HFFc6 (cell line): ENCODE results near the gene CCDC74A. TPM values are rescaled to one million over a fixed set of nuclear protein-coding genes. Genes with fewer than 3 reads are reported as not detected.
"Not testable (repeated sequence)": the region's sequence is repeated elsewhere in the genome, so short reads cannot be mapped to it uniquely, and the experiment has no call there.

Experiments used
- DNase-seq: peaks from one replicate; pipeline ENCODE4 v3.0.0-alpha.2; 2018
- H3K27ac Mint-ChIP-seq: 2 replicates; pipeline ENCODE4 v1.8.0; 2020; ENCODE audit warnings: mild to moderate bottlenecking, mixed read lengths
- H3K27me3 Mint-ChIP-seq: 2 replicates; pipeline ENCODE4 v1.8.0; 2021; ENCODE audit warnings: mild to moderate bottlenecking, moderate library complexity, mixed read lengths; ENCODE audit not compliant: insufficient read depth
- H3K36me3 Mint-ChIP-seq: 2 replicates; pipeline ENCODE4 v1.8.0; 2021; ENCODE audit warnings: low read depth, mixed read lengths
- H3K4me1 Mint-ChIP-seq: 2 replicates; pipeline ENCODE4 v1.8.0; 2020; ENCODE audit warnings: low read depth, mixed read lengths
- H3K4me3 Mint-ChIP-seq: 2 replicates; pipeline ENCODE4 v1.8.0; 2020; ENCODE audit warnings: mild to moderate bottlenecking, moderate library complexity, mixed read lengths
- H3K9me3 Mint-ChIP-seq: 2 replicates; pipeline ENCODE4 v1.8.0; 2020; ENCODE audit warnings: mild to moderate bottlenecking, mixed read lengths
- total RNA-seq, 6 experiments: library from RNA; stranded (reverse); fragmentation: NEBNext Ultra II Directional; extraction: Animal tissue kit (Norgen Biotek cat#: 25700); gene quantifications; 2 replicates in 1 of 6; 3 replicates in 5 of 6; pipeline ENCODE4 v1.2.3, GENCODE V29; 2021
- TF ChIP-seq, protein P1 (sequence below): fragments of 200-600 bp; sonication (generic); IDR thresholded peaks from 2 replicates; pipeline ENCODE4 v1.5.0; 2021; ENCODE audit warnings: antibody characterized with exemption, mild to moderate bottlenecking

CCDC74A gene
- total RNA-seq, 6 experiments from 2014 or later, result 5.6 to 8.2 (median 7.3) TPM

DNA sequence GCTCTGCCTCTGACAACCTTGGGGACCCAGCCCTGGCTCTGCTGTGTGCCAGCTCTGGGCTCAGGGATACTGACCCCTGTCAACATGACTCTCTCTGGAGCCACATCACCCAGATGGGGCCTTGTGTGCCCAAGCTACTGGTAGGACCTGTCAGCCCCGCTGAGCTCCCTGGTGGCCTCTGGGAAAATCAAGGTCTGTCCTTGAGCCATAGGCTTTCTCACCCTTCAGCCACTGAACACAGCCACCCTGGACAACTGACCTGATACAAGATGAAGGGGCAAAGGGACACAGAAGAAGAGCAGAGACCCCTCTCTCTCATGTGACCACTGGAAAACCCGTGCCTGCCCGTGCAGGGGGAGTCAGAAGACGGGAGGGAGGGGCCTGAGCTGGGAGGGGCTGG lies 7.8 kb downstream of the CCDC74A start:
- Mint-ChIP-seq H3K9me3 (no peaks in the 10 kb centered on the region), H3K4me3 (no peak overlapping the region), H3K27me3 (no peaks in the 10 kb centered on the region; the same call in none of the 2 replicates), H3K36me3 (no peaks in the 10 kb centered on the region), H3K4me1 (no peaks in the 10 kb centered on the region), H3K27ac (no peak overlapping the region)
- DNase-seq, result no peak
- TF ChIP-seq, protein P1, sequence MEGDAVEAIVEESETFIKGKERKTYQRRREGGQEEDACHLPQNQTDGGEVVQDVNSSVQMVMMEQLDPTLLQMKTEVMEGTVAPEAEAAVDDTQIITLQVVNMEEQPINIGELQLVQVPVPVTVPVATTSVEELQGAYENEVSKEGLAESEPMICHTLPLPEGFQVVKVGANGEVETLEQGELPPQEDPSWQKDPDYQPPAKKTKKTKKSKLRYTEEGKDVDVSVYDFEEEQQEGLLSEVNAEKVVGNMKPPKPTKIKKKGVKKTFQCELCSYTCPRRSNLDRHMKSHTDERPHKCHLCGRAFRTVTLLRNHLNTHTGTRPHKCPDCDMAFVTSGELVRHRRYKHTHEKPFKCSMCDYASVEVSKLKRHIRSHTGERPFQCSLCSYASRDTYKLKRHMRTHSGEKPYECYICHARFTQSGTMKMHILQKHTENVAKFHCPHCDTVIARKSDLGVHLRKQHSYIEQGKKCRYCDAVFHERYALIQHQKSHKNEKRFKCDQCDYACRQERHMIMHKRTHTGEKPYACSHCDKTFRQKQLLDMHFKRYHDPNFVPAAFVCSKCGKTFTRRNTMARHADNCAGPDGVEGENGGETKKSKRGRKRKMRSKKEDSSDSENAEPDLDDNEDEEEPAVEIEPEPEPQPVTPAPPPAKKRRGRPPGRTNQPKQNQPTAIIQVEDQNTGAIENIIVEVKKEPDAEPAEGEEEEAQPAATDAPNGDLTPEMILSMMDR, result no peak

DNA sequence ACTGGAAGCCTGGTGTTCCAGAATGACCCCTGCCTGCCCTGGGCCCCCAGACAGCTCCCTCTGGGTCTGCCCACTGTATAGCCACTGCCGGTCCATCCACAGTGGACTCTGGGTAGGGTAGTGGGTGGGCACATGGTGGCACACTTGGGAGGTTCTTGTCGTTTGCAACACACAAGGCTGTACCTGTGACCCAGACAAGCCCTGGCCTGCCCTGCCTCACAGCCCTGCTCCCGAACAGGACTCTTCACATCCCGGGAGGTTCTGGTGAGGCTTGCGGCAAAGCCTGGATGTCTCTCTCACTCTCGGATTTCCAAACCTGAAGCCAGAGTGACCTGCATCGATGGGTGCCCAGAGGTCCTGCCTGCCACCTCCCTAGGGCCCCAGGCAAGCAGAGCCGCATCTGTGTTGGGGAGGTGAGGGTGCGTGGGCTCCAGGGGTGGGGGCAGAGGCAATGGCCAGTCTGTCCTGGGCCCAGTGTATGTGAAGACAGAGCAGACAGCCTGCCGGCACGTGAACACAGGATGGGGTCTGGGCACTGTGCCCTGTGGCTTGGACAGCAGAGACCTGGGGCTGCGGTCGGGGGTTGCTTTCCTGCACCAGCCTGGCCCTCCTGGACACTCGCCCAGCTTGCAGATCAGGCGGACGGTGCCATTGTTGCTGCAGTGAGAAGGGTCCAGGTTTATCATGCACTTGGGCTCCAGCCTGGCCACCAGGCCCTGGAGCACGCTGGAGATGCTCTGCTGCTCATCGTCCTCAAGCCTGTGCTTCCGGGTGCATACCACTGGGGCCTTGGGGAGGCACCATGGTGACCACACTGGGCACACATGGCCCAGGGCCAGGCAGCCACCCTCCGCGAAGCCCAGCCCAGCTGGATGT lies 8.5 kb downstream of the CCDC74A start:
- H3K27me3 Mint-ChIP-seq, H3K4me1 Mint-ChIP-seq, H3K9me3 Mint-ChIP-seq, DNase-seq, H3K27ac Mint-ChIP-seq, H3K36me3 Mint-ChIP-seq, H3K4me3 Mint-ChIP-seq: not testable (repeated sequence)

DNA sequence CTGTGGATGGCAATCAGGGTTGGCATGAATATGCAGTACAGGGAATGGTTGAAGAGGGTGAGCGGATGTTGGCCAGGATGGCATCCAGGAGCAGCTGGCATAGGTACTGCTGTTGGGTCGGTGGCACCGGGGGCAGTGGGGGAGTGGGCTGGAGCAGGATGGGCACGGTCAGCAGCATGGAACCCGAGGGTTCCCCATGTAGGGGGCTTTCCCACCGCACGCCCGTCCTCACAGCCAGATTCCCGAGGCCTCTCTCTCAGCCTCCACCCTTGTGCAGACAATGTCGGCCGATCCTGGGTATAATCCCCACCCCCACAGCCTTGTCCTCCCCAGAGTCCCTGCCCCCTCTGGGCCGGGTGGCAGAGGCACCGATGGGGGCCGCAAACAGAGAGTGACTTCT lies 9.2 kb downstream of the CCDC74A start:
- not testable (repeated sequence) for H3K4me1 Mint-ChIP-seq, H3K4me3 Mint-ChIP-seq, DNase-seq, H3K27ac Mint-ChIP-seq, H3K36me3 Mint-ChIP-seq, H3K9me3 Mint-ChIP-seq, H3K27me3 Mint-ChIP-seq

DNA sequence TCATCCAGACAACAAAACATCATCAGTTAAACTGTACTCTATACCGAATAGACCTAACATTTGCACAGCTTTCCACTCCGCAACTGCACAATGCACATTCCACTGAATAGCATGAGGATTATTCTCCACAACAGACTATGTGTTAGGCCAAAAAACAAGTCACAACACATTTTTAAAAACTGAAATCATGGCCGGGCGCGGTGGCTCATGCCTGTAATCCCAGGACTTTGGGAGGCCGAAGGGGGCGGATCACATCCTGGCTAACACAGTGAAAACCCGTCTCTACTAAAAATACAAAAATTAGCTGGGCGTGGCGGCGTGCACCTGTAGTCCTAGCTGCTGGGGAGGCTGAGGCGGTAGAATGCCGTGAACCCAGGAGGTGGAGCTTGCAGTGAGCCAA lies 11.2 kb downstream of the CCDC74A start:
- H3K27ac Mint-ChIP-seq, H3K36me3 Mint-ChIP-seq: not testable (repeated sequence)

DNA sequence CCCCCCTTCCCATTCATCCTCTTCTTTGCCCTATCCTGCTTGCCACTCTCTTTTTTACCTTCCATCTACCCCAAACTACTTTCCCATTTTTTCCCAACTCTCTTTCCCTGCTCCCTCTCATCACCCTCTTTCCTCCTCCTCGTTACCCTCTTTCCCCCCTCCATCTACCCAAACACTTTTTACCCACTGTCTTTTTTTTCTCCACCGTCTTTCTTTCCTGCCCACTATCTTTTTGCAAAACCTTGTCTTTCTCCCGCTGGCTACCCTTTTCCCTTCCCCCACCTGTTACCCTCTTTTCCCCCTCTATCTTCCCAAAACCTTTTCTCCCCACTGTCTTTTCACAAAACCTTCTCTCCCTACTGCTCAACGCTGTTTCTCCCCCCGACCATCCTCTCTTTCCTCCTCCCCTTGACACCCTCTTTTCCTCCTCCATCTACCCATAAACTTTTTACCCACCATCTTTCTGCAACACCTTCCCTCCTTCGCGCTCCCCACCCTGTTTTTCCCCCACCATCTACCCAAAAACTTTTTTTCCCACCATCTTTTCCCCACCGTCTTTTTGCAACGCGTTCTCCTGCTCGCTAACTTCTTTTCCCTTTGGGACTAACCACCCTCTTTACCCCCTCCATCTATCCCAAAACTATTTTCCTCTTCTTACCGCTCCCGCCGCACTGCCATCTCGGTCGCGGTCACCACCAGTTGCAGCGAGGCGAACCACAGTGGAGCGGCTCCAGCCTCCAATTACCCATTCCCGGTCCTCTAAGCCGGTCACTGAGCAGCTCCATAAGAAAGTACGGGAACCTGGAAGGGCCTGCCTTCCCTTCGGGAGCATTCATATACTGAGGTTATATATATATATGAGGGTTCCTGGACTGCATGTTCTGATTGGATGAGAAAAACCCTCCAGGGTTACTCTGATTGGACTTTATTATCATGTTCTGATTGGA lies 15.0 kb downstream of the CCDC74A start:
- TF ChIP-seq, protein P1, result no peak
- Mint-ChIP-seq H3K9me3 (no peaks in the 10 kb centered on the region; the same call in 1 of the 2 replicates), H3K36me3 (no peaks in the 10 kb centered on the region), H3K4me1 (no peaks in the 10 kb centered on the region), H3K27me3 (peaks cover 3% of the 10 kb centered on the region; the same call in 1 of the 2 replicates), H3K4me3 (no peak overlapping the region), H3K27ac (no peak overlapping the region)
- no peak for DNase-seq

More for the DNA sequence above, 11.2 kb downstream of the CCDC74A start:
- not testable (repeated sequence) for H3K4me1 Mint-ChIP-seq, H3K9me3 Mint-ChIP-seq, H3K4me3 Mint-ChIP-seq, H3K27me3 Mint-ChIP-seq, DNase-seq

DNA sequence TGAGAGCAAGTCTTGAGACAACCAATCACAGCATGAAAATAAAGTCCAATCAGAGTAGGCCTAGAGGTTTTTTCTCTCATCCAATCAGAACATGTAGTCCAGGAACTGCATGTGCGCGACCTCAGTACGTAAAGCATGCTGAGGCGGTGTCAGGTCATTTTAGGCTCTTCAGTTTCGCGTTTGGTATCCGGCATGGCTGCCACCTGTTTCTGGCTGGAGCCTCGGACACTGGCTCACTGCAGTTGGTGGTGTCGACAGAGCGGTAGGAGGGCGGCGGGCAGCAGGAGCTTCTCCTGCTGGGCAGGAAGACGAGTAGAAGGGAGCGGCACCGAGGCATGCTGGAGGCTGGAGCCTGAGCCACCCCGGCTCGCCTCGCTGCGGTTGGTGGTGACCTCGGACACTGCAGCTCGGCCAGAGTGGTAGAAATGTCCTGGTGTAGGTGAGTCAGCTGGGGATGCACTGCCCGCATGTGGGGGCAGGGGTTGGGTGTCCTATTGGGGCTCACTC lies 15.8 kb downstream of the CCDC74A start:
- H3K36me3 Mint-ChIP-seq, result no peaks in the 10 kb centered on the region
- TF ChIP-seq, protein P1, result no peak
- H3K9me3 Mint-ChIP-seq, result no peaks in the 10 kb centered on the region; the same call in 1 of the 2 replicates
- peaks cover 3% of the 10 kb centered on the region; the same call in 1 of the 2 replicates for H3K27me3 Mint-ChIP-seq
- no peak overlapping the region for H3K27ac Mint-ChIP-seq
- H3K4me3 Mint-ChIP-seq, result no peak overlapping the region
- no peak for DNase-seq
- H3K4me1 Mint-ChIP-seq, result no peaks in the 10 kb centered on the region

DNA sequence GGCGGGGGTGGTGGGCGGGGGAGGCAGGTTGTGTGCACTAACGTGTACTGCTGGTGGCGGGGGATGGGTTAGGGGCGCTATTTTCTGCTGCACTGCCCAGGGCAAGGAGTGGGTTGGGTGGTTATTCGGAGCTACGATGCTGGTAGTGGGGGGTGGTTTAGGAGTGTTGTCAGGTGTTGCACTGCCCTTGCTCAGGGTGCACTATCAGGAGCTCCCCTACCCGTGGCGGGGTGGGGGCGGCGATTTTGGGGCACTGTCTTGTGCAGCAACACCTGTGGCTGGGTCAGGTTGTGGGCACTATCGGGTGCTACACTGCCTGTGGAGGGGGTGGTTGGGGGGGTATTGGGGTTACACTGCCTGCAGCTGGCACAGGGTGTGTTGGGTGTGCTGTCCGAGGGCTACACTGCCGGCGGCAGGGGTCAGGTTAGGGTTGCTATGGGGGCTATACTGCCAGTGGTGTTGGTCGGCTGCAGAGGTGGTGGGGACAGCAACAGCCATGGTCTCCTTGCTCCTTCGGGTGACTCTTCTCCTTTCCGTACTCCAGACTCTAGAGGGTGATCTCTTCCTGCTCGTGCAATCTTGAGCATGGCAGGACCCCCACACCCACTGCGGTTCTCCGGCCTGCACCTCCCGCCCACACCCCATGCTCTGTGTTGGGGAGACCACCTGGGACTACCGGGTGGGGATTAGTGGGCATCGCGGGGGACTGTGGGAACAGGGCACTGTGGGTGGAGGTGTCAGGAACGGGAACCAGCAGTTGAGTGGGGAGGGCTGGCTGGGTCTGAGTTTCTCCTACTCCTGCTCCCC lies 16.5 kb downstream of the CCDC74A start:
- not testable (repeated sequence) for H3K36me3 Mint-ChIP-seq, H3K27ac Mint-ChIP-seq, H3K9me3 Mint-ChIP-seq, H3K4me1 Mint-ChIP-seq, DNase-seq, H3K27me3 Mint-ChIP-seq, H3K4me3 Mint-ChIP-seq

DNA sequence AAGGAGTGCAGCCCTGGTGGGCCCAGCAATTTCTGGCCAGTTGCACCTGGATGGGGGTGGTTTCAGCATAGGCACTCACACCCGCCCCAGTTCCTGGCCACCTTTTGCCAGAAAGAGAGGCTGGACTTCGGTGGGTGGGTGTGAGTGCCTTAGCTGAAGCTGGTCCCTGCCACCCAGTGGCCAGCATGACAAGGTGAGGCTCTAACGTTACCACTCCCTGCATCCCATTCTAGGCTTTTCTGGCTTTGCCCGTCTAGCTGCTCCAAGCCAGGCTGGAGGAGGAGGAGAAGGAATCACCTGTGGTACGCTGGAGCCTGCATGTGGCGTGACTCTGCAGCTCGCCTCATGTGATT lies 17.1 kb downstream of the CCDC74A start:
- DNase-seq, H3K27ac Mint-ChIP-seq, H3K27me3 Mint-ChIP-seq, H3K9me3 Mint-ChIP-seq, H3K4me3 Mint-ChIP-seq, H3K4me1 Mint-ChIP-seq, H3K36me3 Mint-ChIP-seq: not testable (repeated sequence)
